WTC11 (cell line): ENCODE results near the gene FICD.

Source experiments
- ATF3 ChIP-seq: sonication (generic); formaldehyde crosslinking; conservative IDR thresholded peaks from 2 replicates; pipeline ENCODE4 v1.8.1; 2022; ENCODE audit warnings: mild to moderate bottlenecking, missing genetic modification reagents
- CBFB ChIP-seq: sonication (generic); formaldehyde crosslinking; IDR thresholded peaks from 2 replicates; pipeline ENCODE4 v1.8.1; 2022; ENCODE audit warnings: mild to moderate bottlenecking, low read depth, missing genetic modification reagents
- NFYB ChIP-seq: sonication (generic); formaldehyde crosslinking; conservative IDR thresholded peaks from 2 replicates; pipeline ENCODE4 v1.8.0; 2022; ENCODE audit warnings: low read depth, missing genetic modification reagents
- SP1 ChIP-seq: sonication (generic); formaldehyde crosslinking; conservative IDR thresholded peaks from 2 replicates; pipeline ENCODE4 v1.8.1; 2022; ENCODE audit warnings: missing genetic modification reagents
- TCF7 ChIP-seq: sonication (generic); formaldehyde crosslinking; IDR thresholded peaks from 2 replicates; pipeline ENCODE4 v1.8.0; 2022; ENCODE audit warnings: mild to moderate bottlenecking, low read depth, missing genetic modification reagents, moderate library complexity
- ZMAT4 ChIP-seq: fragments of 250-450 bp; sonication (Bioruptor Pico); IDR thresholded peaks from 2 replicates; pipeline ENCODE4 v1.9.0; 2021; ENCODE audit warnings: mild to moderate bottlenecking

GRCh38 chr12:108560321-108560721 lies 45.2 kb downstream of the FICD start:
- no peak for TF ChIP-seq SP1 (CRISPR knock-in tag)
- no peak for TF ChIP-seq CBFB (CRISPR knock-in tag)
- TF ChIP-seq ATF3: no peak
- TF ChIP-seq NFYB (CRISPR knock-in tag): no peak
- TF ChIP-seq TCF7: no peak
- no peak for TF ChIP-seq ZMAT4 (CRISPR knock-in tag)
